Breast epithelium (tissue), 3 donors: ENCODE data around the gene G3BP1.

Experiments used
- POLR2A ChIP-seq: fragments of 450-650 bp; IDR thresholded peaks from one replicate; pipeline ENCODE4 v1.6.1; 2016; ENCODE audit warnings: antibody characterized with exemption, mild to moderate bottlenecking, moderate library complexity
- POLR2AphosphoS5 ChIP-seq, 3 donors: sonication (generic); formaldehyde crosslinking; IDR thresholded peaks; one replicate each; pipeline ENCODE4 v1.6.1; 2017; ENCODE audit warnings: antibody characterized with exemption in 3 of 3
- TF ChIP-seq, protein P1 (sequence below), 3 donors: fragments of 450-650 bp; IDR thresholded peaks; one replicate each; pipeline ENCODE4 v1.5.1; 2016 to 2017; ENCODE audit warnings: antibody characterized with exemption in 3 of 3, mild to moderate bottlenecking in 3 of 3, moderate library complexity in 3 of 3

GRCh38 chr5:151795426-151795825 lies 23.7 kb downstream of the G3BP1 start:
- TF ChIP-seq, protein P1, sequence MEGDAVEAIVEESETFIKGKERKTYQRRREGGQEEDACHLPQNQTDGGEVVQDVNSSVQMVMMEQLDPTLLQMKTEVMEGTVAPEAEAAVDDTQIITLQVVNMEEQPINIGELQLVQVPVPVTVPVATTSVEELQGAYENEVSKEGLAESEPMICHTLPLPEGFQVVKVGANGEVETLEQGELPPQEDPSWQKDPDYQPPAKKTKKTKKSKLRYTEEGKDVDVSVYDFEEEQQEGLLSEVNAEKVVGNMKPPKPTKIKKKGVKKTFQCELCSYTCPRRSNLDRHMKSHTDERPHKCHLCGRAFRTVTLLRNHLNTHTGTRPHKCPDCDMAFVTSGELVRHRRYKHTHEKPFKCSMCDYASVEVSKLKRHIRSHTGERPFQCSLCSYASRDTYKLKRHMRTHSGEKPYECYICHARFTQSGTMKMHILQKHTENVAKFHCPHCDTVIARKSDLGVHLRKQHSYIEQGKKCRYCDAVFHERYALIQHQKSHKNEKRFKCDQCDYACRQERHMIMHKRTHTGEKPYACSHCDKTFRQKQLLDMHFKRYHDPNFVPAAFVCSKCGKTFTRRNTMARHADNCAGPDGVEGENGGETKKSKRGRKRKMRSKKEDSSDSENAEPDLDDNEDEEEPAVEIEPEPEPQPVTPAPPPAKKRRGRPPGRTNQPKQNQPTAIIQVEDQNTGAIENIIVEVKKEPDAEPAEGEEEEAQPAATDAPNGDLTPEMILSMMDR (IDR thresholded peaks at IDR 0.05) = no peak
- TF ChIP-seq POLR2A = no peak
- no peak for TF ChIP-seq POLR2AphosphoS5 (IDR thresholded peaks at IDR 0.05)
